Endothelial cell of umbilical vein (primary cell): ENCODE data around the gene ZNF354C. TPM values are rescaled to one million over a fixed set of nuclear protein-coding genes. Genes with fewer than 3 reads are reported as not detected.

Experiments used
- BruUV-seq: library from RNA; stranded (reverse); fragments of 400-500 nt; replicated peaks from 2 replicates; lab custom pipeline; 2021; lab: Mats Ljungman, UMichigan
- CTCF ChIA-PET: fragments of 300-600, 350-600 bp; sonication (Branson Sonifier 250); formaldehyde crosslinking; loops from one replicate; lab custom pipeline; 2021; ENCODE audit warnings: antibody characterized with exemption, inconsistent platforms; lab: Charles Lee
- POLR2A ChIA-PET: fragments of 300-600, 350-600 bp; sonication (Branson Sonifier 250); formaldehyde crosslinking; loops from one replicate; lab custom pipeline; 2021; ENCODE audit warnings: antibody characterized with exemption, inconsistent platforms; lab: Charles Lee
- DNase-seq: peaks from one replicate; pipeline ENCODE4 v3.0.0-alpha.2; 2011; ENCODE audit warnings: low read depth, low spot score
- FAIRE-seq: peaks from 2 replicates; lab custom pipeline; 2011; peaks lifted over from hg19 to GRCh38; lab: Jason Lieb, UNC
- H2AFZ ChIP-seq: 2 replicates; pipeline ENCODE4 v1.6.0; 2012; ENCODE audit warnings: low read depth, low read length, control low read depth, inconsistent platforms
- H3K27ac ChIP-seq: 2 replicates; pipeline ENCODE4 v1.5.1; 2011; ENCODE audit warnings: low read depth, mild to moderate bottlenecking, control low read depth, low read length, moderate library complexity; ENCODE audit not compliant: insufficient read depth
- H3K27me3 ChIP-seq, 2 experiments: 2 replicates each; pipeline versions ENCODE4 v1.6.0 to v1.6.1; 2011; ENCODE audit warnings: low read length in 2 of 2, mixed read lengths in 1 of 2; ENCODE audit not compliant: control insufficient read depth in 2 of 2, insufficient read depth in 2 of 2
- H3K36me3 ChIP-seq, 2 experiments: 2 replicates in 1 of 2; 3 replicates in 1 of 2; pipeline ENCODE4 v1.5.1; 2011; ENCODE audit warnings: low read length in 2 of 2, mild to moderate bottlenecking in 1 of 2, moderate library complexity in 1 of 2; ENCODE audit not compliant: control insufficient read depth in 2 of 2, insufficient read depth in 2 of 2; ENCODE audit errors: extremely low read depth in 1 of 2
- H3K4me1 ChIP-seq: 3 replicates; pipeline ENCODE4 v1.5.1; 2011; ENCODE audit warnings: mild to moderate bottlenecking, low read length; ENCODE audit not compliant: control insufficient read depth, insufficient read depth; ENCODE audit errors: extremely low read depth
- H3K4me2 ChIP-seq: 2 replicates; pipeline ENCODE4 v1.6.1; 2011; ENCODE audit warnings: low read length, control low read depth, mixed read lengths; ENCODE audit not compliant: insufficient read depth
- H3K4me3 ChIP-seq, 3 experiments: fragments of 200-600 bp in 1 of 3; sonication (generic), shearing (Covaris generic) in 1 of 3; replicated peaks in 1 of 3; 2 replicates each; pipeline ENCODE4 v1.5.1; 2011 to 2016; ENCODE audit warnings: control low read depth in 3 of 3, low read length in 3 of 3, mild to moderate bottlenecking in 2 of 3, inconsistent platforms in 1 of 3, low read depth in 1 of 3, moderate library complexity in 1 of 3; ENCODE audit not compliant: insufficient read depth in 1 of 3
- H3K79me2 ChIP-seq: 2 replicates; pipeline ENCODE4 v1.6.0; 2012; ENCODE audit warnings: low read length, inconsistent platforms; ENCODE audit not compliant: control insufficient read depth, insufficient read depth
- H3K9ac ChIP-seq: replicated peaks from 2 replicates; pipeline ENCODE3; 2011; ENCODE audit warnings: low read length, control low read depth; ENCODE audit not compliant: insufficient read depth; ENCODE audit errors: extremely low read depth
- H3K9me1 ChIP-seq: replicated peaks from 3 replicates; pipeline ENCODE4 v1.6.0; 2011; ENCODE audit warnings: mild to moderate bottlenecking, low read length; ENCODE audit not compliant: control insufficient read depth, insufficient read depth; ENCODE audit errors: extremely low read depth
- H3K9me3 ChIP-seq: replicated peaks from 2 replicates; pipeline ENCODE4 v1.5.1; 2012; ENCODE audit warnings: low read length, inconsistent platforms; ENCODE audit not compliant: control insufficient read depth, insufficient read depth
- H4K20me1 ChIP-seq: replicated peaks from 2 replicates; pipeline ENCODE3; 2011; ENCODE audit warnings: mild to moderate bottlenecking, low read length; ENCODE audit not compliant: control insufficient read depth, insufficient read depth; ENCODE audit errors: extremely low read depth
- CTCF ChIP-seq, 2 donors: IDR thresholded peaks; 1 replicate in 1 of 2; 2 replicates in 1 of 2; pipeline ENCODE4 v1.5.1; 2011; ENCODE audit warnings: low read length in 2 of 2, mild to moderate bottlenecking in 2 of 2, moderate library complexity in 2 of 2, control low read depth in 1 of 2, inconsistent platforms in 1 of 2, low read depth in 1 of 2; ENCODE audit not compliant: insufficient read depth in 1 of 2; ENCODE audit errors: extremely low read depth in 1 of 2
- EZH2 ChIP-seq: IDR thresholded peaks from 2 replicates; pipeline ENCODE4 v1.6.1; 2012; ENCODE audit warnings: borderline replicate concordance, low read depth, mild to moderate bottlenecking, moderate library complexity, low read length, inconsistent platforms; ENCODE audit not compliant: severe bottlenecking
- FOS ChIP-seq: IDR thresholded peaks from 2 replicates; pipeline ENCODE4 v1.6.1; 2011; ENCODE audit warnings: mild to moderate bottlenecking, low read length, moderate library complexity, borderline replicate concordance; ENCODE audit not compliant: insufficient read depth
- GATA2 ChIP-seq: IDR thresholded peaks from 2 replicates; pipeline ENCODE4 v1.7.0; 2011; ENCODE audit warnings: low read depth, mild to moderate bottlenecking, moderate library complexity, mixed read lengths, low read length; ENCODE audit not compliant: insufficient read length, insufficient read depth
- JUN ChIP-seq: IDR thresholded peaks from 2 replicates; pipeline ENCODE4 v1.6.1; 2011; ENCODE audit warnings: borderline replicate concordance, low read depth; ENCODE audit not compliant: insufficient read length, insufficient read depth
- MAX ChIP-seq: IDR thresholded peaks from 2 replicates; pipeline ENCODE4 v1.6.1; 2011; ENCODE audit not compliant: insufficient read depth, insufficient read length
- MYC ChIP-seq: IDR thresholded peaks from one replicate; pipeline ENCODE4 v1.6.1; 2011; ENCODE audit warnings: mild to moderate bottlenecking, low read depth, low read length
- POLR2A ChIP-seq: IDR thresholded peaks from 2 replicates; pipeline ENCODE4 v1.6.1; 2012; ENCODE audit warnings: low read depth, mild to moderate bottlenecking, control low read depth, low read length
- POLR2AphosphoS5 ChIP-seq: IDR thresholded peaks from 2 replicates; pipeline ENCODE4 v1.6.1; 2012; ENCODE audit warnings: low read depth, mild to moderate bottlenecking, control low read depth, low read length, moderate library complexity; ENCODE audit not compliant: insufficient read depth
- dilution Hi-C: fragments of 300-500 bp; cut with MboI; formaldehyde crosslinking; loops from one replicate; pipeline ENCODE4 v1.15.0; 2019; ENCODE audit warnings: low sequenced_read_pairs; ENCODE audit not compliant: extremely low pct_ligation_motif_present
- intact Hi-C: fragments of 100-400 bp; cut with micrococcal nuclease; formaldehyde crosslinking; loops from one replicate; pipeline ENCODE4 v1.10.0; 2022
- polyA plus RNA-seq, 4 experiments: library from polyadenylated mRNA; depleted of rRNA in 3 of 4; stranded (reverse) in 3 of 4; unstranded in 1 of 4; fragments of >200 nt; gene quantifications; 2 replicates each; pipeline versions ENCODE4 v1.2.1 to v1.2.3, GENCODE V29; 2011 to 2012; ENCODE audit warnings: missing spikeins in 1 of 4
- total RNA-seq: library from RNA; stranded (reverse); gene quantifications from 2 replicates; pipeline ENCODE4 v1.2.3, GENCODE V29; 2021

The ZNF354C gene
- total and polyA plus RNA-seq, 2 donors (not counting 3 experiments of a cell fraction or from before 2014, with no cell fraction given): 1.5 to 4.7 TPM

- intact Hi-C loops (no loop called here), dilution Hi-C loops (no loop called here)
- no peaks in the 10 kb centered on the region for H3K4me1 ChIP-seq
- no peaks in the 10 kb centered on the region for H4K20me1 ChIP-seq
- H3K27me3 ChIP-seq: no peaks in the 10 kb centered on the region
- H3K4me2 ChIP-seq: no peak overlapping the region
- H3K4me3 ChIP-seq: no peak overlapping the region
- no TSS peak for BruUV-seq
- TF ChIP-seq POLR2A: no peak
- no peak for TF ChIP-seq EZH2
- no peak for TF ChIP-seq FOS
- no peak for TF ChIP-seq JUN
- no peak for TF ChIP-seq GATA2
- TF ChIP-seq CTCF (IDR thresholded peaks at IDR 0.05; ENCODE audit: extremely low read depth in 1 of 2, insufficient read depth in 1 of 2, low read depth in 1 of 2, low read length in 2 of 2): no peak
- TF ChIP-seq POLR2AphosphoS5: no peak
- TF ChIP-seq MAX: no peak
- TF ChIP-seq MYC: no peak
- no peak overlapping the region for H2AFZ ChIP-seq
- POLR2A ChIA-PET: no interaction called here
- no peaks in the 10 kb centered on the region for H3K9me1 ChIP-seq
- H3K27ac ChIP-seq: no peak overlapping the region
- H3K9ac ChIP-seq: no peak overlapping the region
- DNase-seq: no peak
- no peaks in the 10 kb centered on the region for H3K79me2 ChIP-seq
- no peak for FAIRE-seq
- CTCF ChIA-PET: no interaction called here
- H3K9me3 ChIP-seq: peaks cover 2% of the 10 kb centered on the region
- no peaks in the 10 kb centered on the region for H3K36me3 ChIP-seq
Observed at GRCh38 chr5:179118338-179118737, 58.2 kb downstream of the ZNF354C start.
